Lower leg skin (tissue), 3 donors: ENCODE results near the gene JKAMP.

Experiments
- POLR2A ChIP-seq, 2 donors: fragments of 450-650 bp; IDR thresholded peaks; one replicate each; pipeline ENCODE4 v1.6.1; 2016 to 2017; ENCODE audit warnings: antibody characterized with exemption in 2 of 2, mild to moderate bottlenecking in 1 of 2, moderate library complexity in 1 of 2
- TF ChIP-seq, protein P1 (sequence below), 3 donors: fragments of 450-650 bp; IDR thresholded peaks; one replicate each; pipeline ENCODE4 v1.5.1; 2016; ENCODE audit warnings: antibody characterized with exemption in 3 of 3, mild to moderate bottlenecking in 3 of 3, moderate library complexity in 2 of 3

DNA sequence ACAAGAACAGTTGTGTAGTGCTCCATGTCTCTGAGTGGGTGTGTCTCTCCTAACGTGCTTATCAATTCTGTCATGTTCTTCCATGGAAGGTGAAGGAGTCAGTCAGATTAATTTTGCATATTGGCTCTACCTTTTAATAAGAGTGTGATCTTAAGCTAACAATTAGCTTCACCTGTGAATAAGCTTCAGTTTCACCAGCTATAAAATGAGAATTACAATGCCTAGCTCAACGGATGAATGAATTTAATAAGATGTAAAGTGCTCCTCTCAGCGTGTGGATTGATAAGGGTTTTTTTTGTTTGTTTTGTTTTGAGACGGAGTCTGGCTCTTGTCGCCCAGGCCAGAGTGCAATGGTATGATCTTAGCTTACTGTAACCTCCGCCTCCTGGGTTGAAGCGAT, 59.6 kb downstream of the JKAMP start:
- TF ChIP-seq, protein P1, sequence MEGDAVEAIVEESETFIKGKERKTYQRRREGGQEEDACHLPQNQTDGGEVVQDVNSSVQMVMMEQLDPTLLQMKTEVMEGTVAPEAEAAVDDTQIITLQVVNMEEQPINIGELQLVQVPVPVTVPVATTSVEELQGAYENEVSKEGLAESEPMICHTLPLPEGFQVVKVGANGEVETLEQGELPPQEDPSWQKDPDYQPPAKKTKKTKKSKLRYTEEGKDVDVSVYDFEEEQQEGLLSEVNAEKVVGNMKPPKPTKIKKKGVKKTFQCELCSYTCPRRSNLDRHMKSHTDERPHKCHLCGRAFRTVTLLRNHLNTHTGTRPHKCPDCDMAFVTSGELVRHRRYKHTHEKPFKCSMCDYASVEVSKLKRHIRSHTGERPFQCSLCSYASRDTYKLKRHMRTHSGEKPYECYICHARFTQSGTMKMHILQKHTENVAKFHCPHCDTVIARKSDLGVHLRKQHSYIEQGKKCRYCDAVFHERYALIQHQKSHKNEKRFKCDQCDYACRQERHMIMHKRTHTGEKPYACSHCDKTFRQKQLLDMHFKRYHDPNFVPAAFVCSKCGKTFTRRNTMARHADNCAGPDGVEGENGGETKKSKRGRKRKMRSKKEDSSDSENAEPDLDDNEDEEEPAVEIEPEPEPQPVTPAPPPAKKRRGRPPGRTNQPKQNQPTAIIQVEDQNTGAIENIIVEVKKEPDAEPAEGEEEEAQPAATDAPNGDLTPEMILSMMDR (IDR thresholded peaks at IDR 0.05) = no peak
- TF ChIP-seq POLR2A (IDR thresholded peaks at IDR 0.05) = no peak
